ENCODE results near the gene RAD51AP1.
A peak's percentile ranks its signal among the peaks of the same experiment; 100 is the strongest.

The RAD51AP1 gene

GRCh38 chr12:4591180-4591687 lies 52.5 kb downstream of the RAD51AP1 start:
- DNase-seq (ENCODE audit: low spot score), result no peak

- DNase-seq (ENCODE audit: low spot score), result no peak
These were observed 57.2 kb downstream of the RAD51AP1 start for GRCh38 chr12:4595881-4596280.

DNA sequence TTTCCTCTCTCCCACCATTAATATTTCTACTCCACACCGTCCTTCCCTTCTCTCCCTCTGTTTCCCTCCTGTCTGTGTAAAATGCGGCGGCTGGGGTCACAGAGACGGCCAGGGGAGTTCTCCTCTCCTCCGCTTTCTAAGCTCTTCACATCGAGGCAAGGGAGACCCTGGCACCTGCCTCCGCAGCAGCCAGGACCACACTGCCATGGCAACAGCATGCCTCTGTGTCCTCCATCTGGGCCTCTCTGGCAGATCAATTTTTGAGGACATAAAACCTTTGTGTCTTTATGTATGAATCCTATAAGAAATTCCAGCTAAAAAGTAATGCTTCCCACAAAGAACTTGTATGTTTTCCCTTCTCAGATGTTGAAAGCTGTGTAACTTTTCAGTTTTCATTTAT lies 64.7 kb downstream of the RAD51AP1 start:
- no peak for DNase-seq (ENCODE audit: low spot score)

GRCh38 chr12:4603946-4604345 lies 65.3 kb downstream of the RAD51AP1 start:
- DNase-seq (ENCODE audit: low spot score), result no peak

DNA sequence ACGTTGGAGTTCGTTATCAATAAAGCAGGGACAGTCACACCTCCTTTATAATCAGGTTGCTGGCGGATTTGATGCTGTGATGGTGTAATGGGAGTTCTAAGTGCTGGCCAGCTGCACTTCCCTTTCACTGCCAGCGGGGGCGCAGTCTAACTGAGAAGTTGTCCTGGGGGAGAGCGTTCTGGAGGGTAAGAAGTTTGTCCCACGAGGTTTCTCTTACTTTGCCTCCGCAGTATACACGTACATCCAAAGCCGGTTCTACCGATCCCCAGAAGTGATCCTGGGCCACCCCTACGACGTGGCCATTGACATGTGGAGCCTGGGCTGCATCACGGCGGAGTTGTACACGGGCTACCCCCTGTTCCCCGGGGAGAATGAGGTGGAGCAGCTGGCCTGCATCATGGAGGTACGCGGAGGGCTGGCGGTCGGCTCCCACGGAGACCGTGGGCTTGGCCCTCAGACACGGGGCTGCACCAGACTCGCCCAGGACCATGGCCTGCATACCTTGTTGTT lies 66.0 kb downstream of the RAD51AP1 start:
- peak; percentile 90 for DNase-seq (ENCODE audit: low spot score)

GRCh38 chr12:4607056-4607455 lies 68.4 kb downstream of the RAD51AP1 start:
- DNase-seq (ENCODE audit: low spot score), result no peak

- no peak for DNase-seq (ENCODE audit: low spot score)
These were observed 70.4 kb downstream of the RAD51AP1 start for GRCh38 chr12:4609071-4609470.
